ENCODE data around the gene ABLIM2. TPM values are rescaled to one million over a fixed set of nuclear protein-coding genes. Genes with fewer than 3 reads are reported as not detected.

The ABLIM2 gene
- polyA plus RNA-seq, 3 donors = 0.21 TPM; not detected in 2

DNA sequence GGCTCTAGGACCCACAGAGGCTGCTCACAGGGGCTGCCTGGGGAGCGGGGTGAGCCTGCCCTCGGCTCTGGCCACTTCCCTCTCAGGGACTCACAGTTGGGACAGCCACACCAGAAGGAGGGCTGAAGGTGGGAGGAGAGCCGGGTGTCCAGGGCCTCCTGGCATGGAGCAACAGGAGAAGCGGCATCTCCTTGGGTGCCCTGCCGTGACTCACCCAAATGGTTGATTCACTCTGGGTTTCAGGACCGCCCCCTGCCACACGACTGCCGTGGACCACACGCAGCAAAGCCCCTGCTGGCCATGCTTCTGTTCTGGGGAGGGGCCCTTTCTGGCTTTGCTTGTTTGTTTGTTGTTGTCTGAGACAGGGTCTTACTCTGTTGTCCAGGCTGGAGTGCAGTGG is 132.9 kb downstream of the ABLIM2 start:
- 87% methylated on average over 4 of the region's 9 CpGs for WGBS (ENCODE audit: insufficient coverage)
- Histone ChIP-seq H3K36me3 (replicated peaks in 1 of 2; ENCODE audit: control insufficient read depth in 1 of 2, insufficient read depth in 2 of 2, low read length in 2 of 2) (no peaks in the 10 kb centered on the region), H3K9me3 (replicated peaks in 1 of 2; ENCODE audit: control insufficient read depth in 1 of 2, insufficient read depth in 1 of 2, low read length in 2 of 2) (no peaks in the 10 kb centered on the region), H3K27me3 (ENCODE audit: control insufficient read depth in 2 of 2, insufficient read depth in 2 of 2, low read length in 2 of 2) (no peaks in the 10 kb centered on the region), H2AFZ (ENCODE audit: insufficient read depth, low read depth, low read length, poor library complexity, severe bottlenecking) (no peak overlapping the region), H3K9ac (ENCODE audit: insufficient read depth, low read length, poor library complexity, severe bottlenecking) (no peak overlapping the region), H4K20me1 (ENCODE audit: insufficient read depth, low read length) (no peaks in the 10 kb centered on the region), H3K4me3 (replicated peaks in 1 of 3; ENCODE audit: low read depth in 2 of 3, low read length in 3 of 3) (no peak overlapping the region), H3K4me1 (ENCODE audit: control insufficient read depth in 1 of 2, insufficient read depth in 2 of 2, low read length in 2 of 2) (no peaks in the 10 kb centered on the region), H3K27ac (ENCODE audit: low read depth in 1 of 2, low read length in 2 of 2) (no peak overlapping the region), H3K4me2 (replicated peaks; ENCODE audit: extremely low read depth, low read length, poor library complexity, severe bottlenecking) (no peak overlapping the region), H3K79me2 (ENCODE audit: insufficient read depth, low read length) (no peaks in the 10 kb centered on the region)
- intact Hi-C loops (cut with micrococcal nuclease) = no loop called here
- Mint-ChIP-seq H3K27ac (no peak overlapping the region), H3K36me3 (no peaks in the 10 kb centered on the region), H3K4me3 (no peak overlapping the region), H3K4me1 (no peaks in the 10 kb centered on the region), H3K27me3 (ENCODE audit: low read depth in 3 of 3) (peaks cover 3 to 10% (median 6%) of the 10 kb centered on the region in 3 donors), H3K9me3 (peaks cover 0 to 3% (median 0%) of the 10 kb centered on the region in 7 donors)
- TF ChIP-seq, protein P1, sequence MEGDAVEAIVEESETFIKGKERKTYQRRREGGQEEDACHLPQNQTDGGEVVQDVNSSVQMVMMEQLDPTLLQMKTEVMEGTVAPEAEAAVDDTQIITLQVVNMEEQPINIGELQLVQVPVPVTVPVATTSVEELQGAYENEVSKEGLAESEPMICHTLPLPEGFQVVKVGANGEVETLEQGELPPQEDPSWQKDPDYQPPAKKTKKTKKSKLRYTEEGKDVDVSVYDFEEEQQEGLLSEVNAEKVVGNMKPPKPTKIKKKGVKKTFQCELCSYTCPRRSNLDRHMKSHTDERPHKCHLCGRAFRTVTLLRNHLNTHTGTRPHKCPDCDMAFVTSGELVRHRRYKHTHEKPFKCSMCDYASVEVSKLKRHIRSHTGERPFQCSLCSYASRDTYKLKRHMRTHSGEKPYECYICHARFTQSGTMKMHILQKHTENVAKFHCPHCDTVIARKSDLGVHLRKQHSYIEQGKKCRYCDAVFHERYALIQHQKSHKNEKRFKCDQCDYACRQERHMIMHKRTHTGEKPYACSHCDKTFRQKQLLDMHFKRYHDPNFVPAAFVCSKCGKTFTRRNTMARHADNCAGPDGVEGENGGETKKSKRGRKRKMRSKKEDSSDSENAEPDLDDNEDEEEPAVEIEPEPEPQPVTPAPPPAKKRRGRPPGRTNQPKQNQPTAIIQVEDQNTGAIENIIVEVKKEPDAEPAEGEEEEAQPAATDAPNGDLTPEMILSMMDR (IDR thresholded peaks at IDR 0.05) = no peak
- no peak for DNase-seq

DNA sequence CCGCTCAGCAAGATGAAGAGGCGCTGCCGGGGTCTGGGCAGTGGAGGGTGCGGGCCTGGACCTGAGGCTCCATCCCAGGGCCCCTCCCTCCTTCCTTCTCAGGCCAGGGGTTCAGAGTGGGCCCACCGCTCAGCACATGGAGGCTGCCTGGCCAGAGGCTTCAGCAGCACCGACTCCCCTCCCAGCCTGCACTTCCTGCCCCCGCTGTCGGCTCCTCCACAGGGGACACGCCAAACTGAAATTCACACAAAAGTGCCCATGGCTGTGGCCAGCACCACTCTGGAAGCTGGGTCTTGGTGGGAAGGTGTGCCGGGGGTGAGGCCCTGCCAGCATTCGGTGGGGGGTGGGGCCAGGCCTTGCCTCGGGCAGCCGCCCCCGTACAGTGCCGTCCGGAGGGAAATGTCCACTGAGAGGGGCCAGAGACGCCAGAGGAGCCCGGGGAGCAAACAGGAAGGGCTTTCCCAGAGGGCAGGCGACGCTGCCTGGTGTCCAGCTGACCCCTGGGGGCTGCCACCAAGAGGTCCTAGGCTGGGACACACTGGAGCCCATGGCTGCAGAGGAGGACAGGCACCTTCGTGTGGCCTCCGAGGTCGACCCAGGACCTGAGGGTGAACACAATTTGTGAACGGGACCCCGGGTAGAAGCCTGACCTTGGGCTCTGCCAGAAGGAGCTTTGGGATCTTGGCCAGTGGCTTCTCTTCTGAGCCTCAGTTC is 134.4 kb downstream of the ABLIM2 start:
- no peak for DNase-seq
- H3K9ac ChIP-seq (ENCODE audit: insufficient read depth, low read length, poor library complexity, severe bottlenecking) = no peak overlapping the region
- no peaks in the 10 kb centered on the region for H3K36me3 Mint-ChIP-seq
- H3K27me3 Mint-ChIP-seq (ENCODE audit: low read depth in 3 of 3) = peaks cover 5 to 12% (median 7%) of the 10 kb centered on the region in 3 donors
- H3K27ac Mint-ChIP-seq = no peak overlapping the region
- intact Hi-C loops (cut with micrococcal nuclease) = no loop called here
- WGBS (ENCODE audit: insufficient coverage) = 58% methylated on average over 25 of the region's 25 CpGs
- H3K79me2 ChIP-seq (ENCODE audit: insufficient read depth, low read length) = no peaks in the 10 kb centered on the region
- H3K9me3 Mint-ChIP-seq = peaks cover 0 to 3% (median 0%) of the 10 kb centered on the region in 7 donors
- H4K20me1 ChIP-seq (ENCODE audit: insufficient read depth, low read length) = no peaks in the 10 kb centered on the region
- peaks cover 0 to 5% of the 10 kb centered on the region in 2 donors for H3K27me3 ChIP-seq (ENCODE audit: control insufficient read depth in 2 of 2, insufficient read depth in 2 of 2, low read length in 2 of 2)
- no peaks in the 10 kb centered on the region for H3K4me1 Mint-ChIP-seq
- no peaks in the 10 kb centered on the region for H3K9me3 ChIP-seq (replicated peaks in 1 of 2; ENCODE audit: control insufficient read depth in 1 of 2, insufficient read depth in 1 of 2, low read length in 2 of 2)
- no peak overlapping the region for H2AFZ ChIP-seq (ENCODE audit: insufficient read depth, low read depth, low read length, poor library complexity, severe bottlenecking)
- TF ChIP-seq, protein P1 (IDR thresholded peaks at IDR 0.05) = no peak
- no peak overlapping the region for H3K4me3 ChIP-seq (replicated peaks in 1 of 3; ENCODE audit: low read depth in 2 of 3, low read length in 3 of 3)
- H3K36me3 ChIP-seq (replicated peaks in 1 of 2; ENCODE audit: control insufficient read depth in 1 of 2, insufficient read depth in 2 of 2, low read length in 2 of 2) = no peaks in the 10 kb centered on the region
- no peak overlapping the region for H3K4me3 Mint-ChIP-seq
- no peak overlapping the region for H3K27ac ChIP-seq (ENCODE audit: low read depth in 1 of 2, low read length in 2 of 2)
- no peak overlapping the region for H3K4me2 ChIP-seq (replicated peaks; ENCODE audit: extremely low read depth, low read length, poor library complexity, severe bottlenecking)
- no peaks in the 10 kb centered on the region for H3K4me1 ChIP-seq (ENCODE audit: control insufficient read depth in 1 of 2, insufficient read depth in 2 of 2, low read length in 2 of 2)
